GM13977 (cell line): ENCODE data around the gene BEST1.
"Not testable (repeated sequence)": the region's sequence is repeated elsewhere in the genome, so short reads cannot be mapped to it uniquely, and the experiment has no call there.

ENCODE experiments used
- DNase-seq: peaks from one replicate; pipeline ENCODE4 v3.0.0; 2012; ENCODE audit warnings: low spot score
- in situ Hi-C: fragments of 300-500 bp; cut with MboI; formaldehyde crosslinking; loops from one replicate; pipeline ENCODE4 v1.12.0; 2022; ENCODE audit warnings: low sequenced_read_pairs, low pct_unique_long_range_greater_than_20kb, mixed read lengths, inconsistent platforms; ENCODE audit not compliant: unreplicated experiment
- TF ChIP-seq, protein P1 (sequence below): IDR thresholded peaks from 2 replicates; pipeline ENCODE4 v1.5.1; 2012; ENCODE audit warnings: mild to moderate bottlenecking, control low read depth; ENCODE audit not compliant: insufficient read depth; ENCODE audit errors: extremely low read depth, missing control alignments

BEST1 gene

DNA sequence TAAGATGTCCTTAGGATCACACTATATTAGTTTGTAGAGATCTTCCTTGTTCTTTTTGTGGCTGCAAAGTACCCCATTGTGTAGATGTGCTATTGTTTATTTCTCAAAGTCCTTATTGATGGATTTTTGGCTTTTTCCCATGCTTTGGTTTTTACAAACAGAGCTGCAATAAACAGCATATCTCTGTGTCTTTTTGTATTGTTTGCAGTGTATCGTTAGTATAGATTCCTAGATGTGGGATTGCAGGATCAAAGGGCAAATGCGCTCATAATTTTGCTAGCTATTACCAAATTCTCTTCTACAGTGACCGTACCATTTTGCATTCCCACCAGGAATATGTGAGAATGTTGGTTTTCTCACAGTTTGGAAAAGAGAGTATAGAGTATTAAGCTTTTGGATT is 44.8 kb downstream of the BEST1 start:
- in situ Hi-C loops, result no loop called here
- TF ChIP-seq, protein P1, sequence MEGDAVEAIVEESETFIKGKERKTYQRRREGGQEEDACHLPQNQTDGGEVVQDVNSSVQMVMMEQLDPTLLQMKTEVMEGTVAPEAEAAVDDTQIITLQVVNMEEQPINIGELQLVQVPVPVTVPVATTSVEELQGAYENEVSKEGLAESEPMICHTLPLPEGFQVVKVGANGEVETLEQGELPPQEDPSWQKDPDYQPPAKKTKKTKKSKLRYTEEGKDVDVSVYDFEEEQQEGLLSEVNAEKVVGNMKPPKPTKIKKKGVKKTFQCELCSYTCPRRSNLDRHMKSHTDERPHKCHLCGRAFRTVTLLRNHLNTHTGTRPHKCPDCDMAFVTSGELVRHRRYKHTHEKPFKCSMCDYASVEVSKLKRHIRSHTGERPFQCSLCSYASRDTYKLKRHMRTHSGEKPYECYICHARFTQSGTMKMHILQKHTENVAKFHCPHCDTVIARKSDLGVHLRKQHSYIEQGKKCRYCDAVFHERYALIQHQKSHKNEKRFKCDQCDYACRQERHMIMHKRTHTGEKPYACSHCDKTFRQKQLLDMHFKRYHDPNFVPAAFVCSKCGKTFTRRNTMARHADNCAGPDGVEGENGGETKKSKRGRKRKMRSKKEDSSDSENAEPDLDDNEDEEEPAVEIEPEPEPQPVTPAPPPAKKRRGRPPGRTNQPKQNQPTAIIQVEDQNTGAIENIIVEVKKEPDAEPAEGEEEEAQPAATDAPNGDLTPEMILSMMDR, result no peak
- DNase-seq, result no peak

DNA sequence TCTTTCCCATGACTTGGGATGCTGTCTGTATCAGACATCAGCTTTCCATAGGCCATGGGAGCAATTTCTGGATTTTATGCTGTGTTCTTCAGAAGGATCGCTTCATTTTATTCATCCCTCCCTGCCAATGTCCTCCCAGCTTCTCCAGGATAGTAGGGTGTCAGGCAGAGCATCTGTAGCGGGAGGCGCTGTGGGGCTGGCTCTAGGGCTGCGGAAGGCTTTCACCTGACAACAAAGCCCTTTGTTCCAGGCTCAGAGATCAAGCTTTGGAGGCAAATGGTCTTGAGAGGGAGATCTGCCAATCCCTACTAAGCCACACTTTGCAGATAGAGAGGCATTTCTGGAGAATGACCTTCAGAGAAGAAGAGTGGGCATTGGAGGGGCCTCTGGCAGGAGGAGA is 46.8 kb downstream of the BEST1 start:
- TF ChIP-seq, protein P1, result no peak
- in situ Hi-C loops, result no loop called here
- DNase-seq, result no peak

DNA sequence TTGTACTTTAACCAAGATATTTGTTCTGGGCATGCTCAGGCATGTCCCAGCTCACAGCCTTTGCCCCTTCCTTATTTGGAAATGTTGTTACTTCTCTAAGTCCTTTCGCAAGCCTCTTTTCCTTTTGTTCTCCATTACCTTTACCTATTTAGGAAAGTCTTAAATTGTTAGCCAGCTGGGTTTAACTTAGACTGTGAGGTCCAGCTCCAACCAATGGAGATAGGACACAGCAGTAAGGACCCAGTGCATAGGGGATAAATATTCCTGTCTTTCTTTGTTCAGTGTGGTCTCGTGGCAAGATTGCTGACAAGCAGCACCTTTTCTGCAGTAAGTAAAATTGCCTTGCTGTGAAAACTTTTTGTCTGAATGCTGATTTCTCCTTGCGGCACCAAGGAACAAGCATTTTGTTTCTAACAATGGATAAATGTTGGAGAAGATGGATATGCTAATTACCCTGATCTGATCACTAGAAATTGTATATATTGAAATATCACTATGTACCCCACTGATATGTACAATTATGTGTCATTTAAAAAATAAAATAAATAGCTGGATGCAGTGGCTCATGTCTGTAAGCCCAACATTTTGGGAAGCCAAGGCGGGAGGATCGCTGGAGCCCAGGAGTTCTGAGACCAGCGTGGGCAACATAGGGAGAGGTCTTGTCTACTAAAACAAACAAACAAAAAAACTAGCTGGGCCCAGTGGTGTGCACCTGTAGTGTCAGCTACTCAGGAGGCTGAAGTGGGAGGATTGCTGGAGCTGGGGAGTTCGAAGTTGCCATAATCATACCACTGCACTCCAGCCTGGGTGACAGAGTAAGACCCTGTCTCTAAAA is 49.2 kb downstream of the BEST1 start:
- no peak for DNase-seq
- TF ChIP-seq, protein P1, result no peak
- in situ Hi-C loops, result no loop called here

DNA sequence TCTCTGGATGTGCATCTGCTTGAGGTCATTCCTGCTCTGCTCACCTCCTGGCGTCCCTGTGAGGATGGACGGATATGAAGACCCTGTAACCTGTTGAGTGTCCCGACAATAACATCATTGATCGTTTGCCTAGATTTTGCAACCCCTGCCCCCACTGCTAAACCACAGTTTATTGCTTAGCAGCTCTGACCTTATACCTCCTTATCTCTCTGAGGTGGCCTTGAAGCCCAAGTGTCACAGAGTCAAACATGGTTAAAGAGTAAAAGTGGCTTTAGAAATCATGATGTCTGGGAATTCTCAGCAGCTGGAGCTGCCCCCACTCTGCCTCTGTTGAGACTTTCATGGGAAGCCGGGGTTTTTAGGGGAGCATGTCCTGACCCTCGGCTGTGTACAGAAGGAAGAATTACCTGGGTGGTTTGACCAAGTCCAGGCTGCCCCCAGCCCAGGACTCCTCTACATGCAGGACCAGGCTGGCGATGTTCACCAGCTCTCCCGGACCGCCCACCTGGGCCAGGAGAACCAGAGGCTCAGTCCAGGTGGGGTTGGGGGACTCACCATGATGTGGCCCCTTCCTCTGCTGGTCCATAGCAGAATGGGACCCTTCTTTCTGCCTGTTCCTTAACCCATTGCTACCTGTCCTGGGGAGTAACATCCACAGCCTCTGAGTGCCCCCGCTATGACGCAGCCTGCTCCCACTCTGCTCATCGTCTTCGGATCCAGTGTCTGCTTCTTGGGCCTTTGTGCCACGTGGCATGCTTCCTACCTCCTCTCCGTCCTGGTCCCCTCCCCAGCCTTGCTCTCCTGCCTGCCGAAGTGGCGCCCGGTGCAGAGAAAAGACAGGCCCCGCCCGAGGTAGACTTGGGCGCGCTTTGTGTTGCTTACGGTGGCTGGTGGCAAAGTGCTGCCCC is 50.6 kb downstream of the BEST1 start:
- DNase-seq, result no peak
- in situ Hi-C loops, result no loop called here
- TF ChIP-seq, protein P1, result no peak

DNA sequence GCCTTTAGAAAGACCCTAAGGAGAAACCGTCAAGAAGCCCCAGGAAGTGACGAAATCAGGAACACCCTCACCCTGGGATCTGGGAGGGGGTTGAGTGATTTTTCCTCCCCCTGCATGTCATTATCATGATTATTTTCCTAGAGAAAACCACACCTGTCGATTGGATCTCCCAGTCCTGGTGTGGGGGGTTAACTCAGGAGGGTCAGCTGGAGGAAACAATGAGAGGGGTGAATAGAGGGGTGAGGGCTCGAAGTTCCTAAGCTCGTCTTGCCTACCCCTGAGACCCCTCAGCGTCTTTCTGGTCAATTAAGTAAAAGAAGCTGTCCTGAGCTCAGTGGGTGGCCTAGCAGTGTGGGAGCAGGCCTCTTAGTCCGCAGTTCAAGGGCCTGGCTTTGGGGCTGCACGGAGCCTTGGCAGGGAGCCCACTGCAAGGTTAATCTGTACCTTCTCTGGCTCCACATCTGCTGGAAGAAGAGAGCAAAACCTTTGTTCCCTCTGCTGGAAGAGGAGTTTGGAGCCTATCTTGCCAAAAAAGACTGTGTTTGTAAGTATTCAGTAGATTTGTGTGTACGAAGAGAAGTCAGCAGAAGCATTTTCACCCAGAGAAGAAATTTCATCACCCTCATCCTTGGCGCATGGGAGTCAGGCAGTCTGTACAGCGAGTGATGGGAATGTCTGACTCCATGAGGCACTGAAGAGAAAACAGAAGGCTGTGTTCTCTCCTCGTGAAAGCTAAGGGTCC is 51.5 kb downstream of the BEST1 start:
- in situ Hi-C loops, result no loop called here
- TF ChIP-seq, protein P1, result no peak

DNA sequence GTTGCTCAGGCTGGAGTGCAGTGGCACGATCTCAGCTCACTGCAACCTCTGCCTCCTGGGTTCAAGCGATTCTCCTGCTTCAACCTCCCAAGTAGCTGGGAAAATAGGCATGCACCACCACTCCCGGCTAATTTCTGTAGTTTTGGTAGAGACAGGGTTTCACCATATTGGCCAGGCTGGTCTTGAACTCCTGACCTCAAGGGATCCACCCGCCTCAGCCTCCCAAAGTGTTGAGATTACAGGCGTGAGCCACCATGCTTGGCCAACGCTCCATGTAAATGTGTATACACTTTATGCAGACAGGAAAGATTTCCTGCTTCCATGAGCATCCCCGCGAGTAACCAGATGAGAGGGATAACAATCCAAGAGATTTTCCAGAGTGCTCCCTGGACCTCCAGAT is 52.1 kb downstream of the BEST1 start:
- DNase-seq, in situ Hi-C loops: not testable (repeated sequence)

More for the DNA sequence above, 51.5 kb downstream of the BEST1 start:
- DNase-seq, result no peak
